Lower lobe of right lung (tissue), 2 donors: ENCODE results near the gene CASP9. TPM values are rescaled to one million over a fixed set of nuclear protein-coding genes. Genes with fewer than 3 reads are reported as not detected.
A peak's percentile ranks its signal among the peaks of the same experiment; 100 is the strongest.

Experiments used
- ATAC-seq, 2 donors: fragments of 200-7000 bp; cut with Tn5 transposase; one replicate each; pipeline ENCODE4 v1.9.1; 2020 to 2022; ENCODE audit warnings: mild to moderate bottlenecking in 2 of 2, moderate library complexity in 2 of 2
- DNase-seq: peaks from one replicate; pipeline ENCODE4 v3.0.0-alpha.2; 2020
- H3K27ac ChIP-seq: fragments of 200-600 bp; one replicate; pipeline ENCODE4 v1.8.0; 2022
- H3K27me3 ChIP-seq: fragments of 200-600 bp; one replicate; pipeline ENCODE4 v1.8.0; 2022; ENCODE audit warnings: low read depth
- H3K36me3 ChIP-seq: fragments of 200-600 bp; one replicate; pipeline ENCODE4 v1.8.0; 2022; ENCODE audit warnings: mild to moderate bottlenecking
- H3K4me1 ChIP-seq: fragments of 200-600 bp; one replicate; pipeline ENCODE4 v1.8.0; 2022
- H3K4me3 ChIP-seq: fragments of 200-600 bp; one replicate; pipeline ENCODE4 v1.8.0; 2022; ENCODE audit warnings: mild to moderate bottlenecking
- H3K9me3 ChIP-seq: fragments of 200-600 bp; one replicate; pipeline ENCODE4 v1.8.0; 2022
- intact Hi-C: fragments of 100-400 bp; cut with DNase I; formaldehyde crosslinking; loops from one replicate; pipeline ENCODE4 v1.11.0; 2022
- total RNA-seq: library from RNA; stranded (reverse); fragmentation: NEBNext Ultra II Directional; extraction: Animal tissue kit (Norgen Biotek cat#: 25700); gene quantifications from one replicate; pipeline ENCODE4 v1.2.1, GENCODE V29; 2021
- TF ChIP-seq, protein P1 (sequence below): fragments of 200-600 bp; IDR thresholded peaks from one replicate; pipeline ENCODE4 v1.8.0; 2022; ENCODE audit warnings: antibody characterized with exemption, mild to moderate bottlenecking
- donor health status: DM: no; HTN: yes; CAD: no; lungs with severe emphysema.

CASP9 gene
- total RNA-seq, 1 donor from 2014 or later = 16.4 TPM

DNA sequence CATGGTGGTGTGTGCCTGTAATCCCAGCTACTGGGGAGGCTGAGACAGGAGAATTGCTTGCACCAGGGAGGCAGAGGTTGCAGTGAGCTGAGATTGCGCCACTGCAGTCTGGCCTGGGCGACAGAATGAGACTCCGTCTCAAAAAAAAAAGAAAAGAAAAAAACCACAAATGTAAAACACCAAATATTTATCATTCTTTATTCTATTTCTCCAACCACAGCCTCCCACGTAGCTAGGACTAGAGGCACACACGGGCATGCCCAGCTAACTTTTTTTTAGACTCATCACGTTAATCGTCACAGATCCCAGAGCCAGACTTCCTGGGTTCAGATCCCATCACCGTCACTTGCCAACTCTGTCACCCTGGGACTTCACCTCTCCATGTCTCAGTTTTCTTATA, 16.2 kb upstream of the CASP9 start:
- H3K4me1 ChIP-seq = no peaks in the 10 kb centered on the region
- no peaks in the 10 kb centered on the region for H3K9me3 ChIP-seq
- no peak overlapping the region for H3K4me3 ChIP-seq
- TF ChIP-seq, protein P1, sequence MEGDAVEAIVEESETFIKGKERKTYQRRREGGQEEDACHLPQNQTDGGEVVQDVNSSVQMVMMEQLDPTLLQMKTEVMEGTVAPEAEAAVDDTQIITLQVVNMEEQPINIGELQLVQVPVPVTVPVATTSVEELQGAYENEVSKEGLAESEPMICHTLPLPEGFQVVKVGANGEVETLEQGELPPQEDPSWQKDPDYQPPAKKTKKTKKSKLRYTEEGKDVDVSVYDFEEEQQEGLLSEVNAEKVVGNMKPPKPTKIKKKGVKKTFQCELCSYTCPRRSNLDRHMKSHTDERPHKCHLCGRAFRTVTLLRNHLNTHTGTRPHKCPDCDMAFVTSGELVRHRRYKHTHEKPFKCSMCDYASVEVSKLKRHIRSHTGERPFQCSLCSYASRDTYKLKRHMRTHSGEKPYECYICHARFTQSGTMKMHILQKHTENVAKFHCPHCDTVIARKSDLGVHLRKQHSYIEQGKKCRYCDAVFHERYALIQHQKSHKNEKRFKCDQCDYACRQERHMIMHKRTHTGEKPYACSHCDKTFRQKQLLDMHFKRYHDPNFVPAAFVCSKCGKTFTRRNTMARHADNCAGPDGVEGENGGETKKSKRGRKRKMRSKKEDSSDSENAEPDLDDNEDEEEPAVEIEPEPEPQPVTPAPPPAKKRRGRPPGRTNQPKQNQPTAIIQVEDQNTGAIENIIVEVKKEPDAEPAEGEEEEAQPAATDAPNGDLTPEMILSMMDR = no peak
- ATAC-seq (no peak), DNase-seq (no peak)
- peaks cover 95% of the 10 kb centered on the region for H3K36me3 ChIP-seq
- H3K27me3 ChIP-seq = no peaks in the 10 kb centered on the region
- intact Hi-C loops = no loop called here
- H3K27ac ChIP-seq = no peak overlapping the region

DNA sequence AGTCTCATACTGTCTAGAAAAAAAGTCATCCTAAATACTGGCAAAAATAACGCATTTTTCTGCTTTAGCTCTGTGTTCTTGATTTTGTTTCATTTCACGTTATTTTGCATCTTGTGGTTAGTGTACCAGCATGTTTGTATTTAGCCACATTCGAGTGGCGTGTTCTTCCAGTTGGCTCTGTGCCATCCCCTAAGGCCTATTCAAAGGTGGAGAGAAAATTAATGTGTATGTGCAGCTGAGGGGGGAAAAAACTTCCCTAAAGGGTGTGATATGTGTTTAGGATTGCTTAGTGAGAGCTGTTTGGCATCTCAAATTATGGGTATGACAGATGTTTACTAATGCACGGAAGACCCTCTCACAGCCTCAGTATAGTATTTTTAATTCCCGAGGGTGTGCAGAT, 14.8 kb upstream of the CASP9 start:
- Histone ChIP-seq H3K4me1 (no peaks in the 10 kb centered on the region), H3K27ac (no peak overlapping the region), H3K4me3 (no peak overlapping the region), H3K36me3 (peaks cover 95% of the 10 kb centered on the region), H3K27me3 (no peaks in the 10 kb centered on the region), H3K9me3 (no peaks in the 10 kb centered on the region)
- TF ChIP-seq, protein P1 = no peak
- DNase-seq (no peak), ATAC-seq (no peak)
- intact Hi-C loops = no loop called here

DNA sequence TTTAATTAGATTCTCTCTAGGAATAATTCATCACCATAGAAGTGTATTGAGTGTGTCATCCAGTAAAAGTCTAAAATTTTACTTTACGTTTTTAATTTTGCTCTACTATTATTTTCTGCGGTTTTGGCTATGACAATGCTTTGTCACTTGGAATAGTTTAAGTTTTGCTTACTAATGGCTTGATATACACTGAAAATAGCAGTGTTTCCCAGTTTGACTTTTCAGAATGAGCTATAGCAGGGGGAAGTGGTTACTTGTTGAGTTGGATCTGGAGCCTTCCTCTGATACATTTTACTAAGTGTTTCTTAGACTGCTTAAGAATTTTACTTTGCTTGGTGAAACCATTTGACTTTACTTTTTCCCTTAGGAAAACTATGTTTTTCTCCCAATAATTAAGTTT, 7.7 kb upstream of the CASP9 start:
- Histone ChIP-seq H3K4me1 (peaks cover 14% of the 10 kb centered on the region), H3K4me3 (no peak overlapping the region), H3K9me3 (no peaks in the 10 kb centered on the region), H3K27ac (no peak overlapping the region), H3K27me3 (no peaks in the 10 kb centered on the region), H3K36me3 (peaks cover 39% of the 10 kb centered on the region)
- TF ChIP-seq, protein P1 = no peak
- intact Hi-C loops = no loop called here
- ATAC-seq = no peak
- no peak for DNase-seq

GRCh38 chr1:15531003-15531402, 7.0 kb upstream of the CASP9 start:
- intact Hi-C loops = no loop called here
- TF ChIP-seq, protein P1 = no peak
- Histone ChIP-seq H3K27me3 (no peaks in the 10 kb centered on the region), H3K27ac (no peak overlapping the region), H3K9me3 (no peaks in the 10 kb centered on the region), H3K36me3 (peaks cover 32% of the 10 kb centered on the region), H3K4me1 (peaks cover 17% of the 10 kb centered on the region), H3K4me3 (no peak overlapping the region)
- ATAC-seq (no peak), DNase-seq (no peak)

GRCh38 chr1:15526490-15527339, 2.7 kb upstream of the CASP9 start, which contains the start of gene DNAJC16:
TSS of gene DNAJC16 (plus strand) at chr1:15526848. CDS start at chr1:15529106, 2,258 bp downstream.
- H3K9me3 ChIP-seq = no peaks in the 10 kb centered on the region
- TF ChIP-seq, protein P1 = peak; percentile 42
- ATAC-seq (peak; percentile 75), DNase-seq (peak; percentile 99)
- peak within 1 kb of the TSS; percentile 90 for H3K27ac ChIP-seq
- peaks cover 37% of the 10 kb centered on the region for H3K4me1 ChIP-seq
- H3K27me3 ChIP-seq = no peaks in the 10 kb centered on the region
- peak within 1 kb of the TSS; percentile 83 for H3K4me3 ChIP-seq
- peaks cover 13% of the 10 kb centered on the region for H3K36me3 ChIP-seq
- intact Hi-C loops = no loop called here
